NCI-H69 (cell line): Measurements from ENCODE around the gene ARHGAP29.
"Not testable (repeated sequence)": the region's sequence is repeated elsewhere in the genome, so short reads cannot be mapped to it uniquely, and the experiment has no call there.

Experiments
- DNase-seq: peaks from one replicate; lab custom pipeline; 2025; lab: John Stamatoyannopoulos, UW

Gene ARHGAP29

GRCh38 chr1:94180650-94181049 is 56.7 kb downstream of the ARHGAP29 start:
- DNase-seq = no peak

DNA sequence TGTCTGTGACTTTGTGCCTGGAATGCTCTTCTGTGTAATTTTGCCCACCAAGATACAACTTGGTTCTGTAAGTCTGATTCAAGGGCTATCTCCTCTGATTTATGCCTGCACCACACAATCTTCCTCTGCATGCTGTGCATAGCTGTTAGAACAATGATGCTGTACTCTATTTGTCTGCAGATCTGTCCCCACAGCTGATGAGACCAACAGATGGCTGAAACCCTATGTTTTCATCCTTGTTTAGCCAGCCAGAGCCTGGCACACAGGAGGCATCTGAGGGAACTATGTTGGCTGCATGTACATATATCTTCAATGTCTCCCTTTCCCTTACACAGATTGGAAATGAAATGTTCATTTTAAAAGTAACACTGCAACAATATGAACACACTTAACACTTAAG is 58.5 kb downstream of the ARHGAP29 start:
- DNase-seq = no peak

GRCh38 chr1:94169126-94169525 is 68.3 kb downstream of the ARHGAP29 start:
- no peak for DNase-seq

- no peak for DNase-seq
Observed at GRCh38 chr1:94165843-94166242, 71.5 kb downstream of the ARHGAP29 start.

DNA sequence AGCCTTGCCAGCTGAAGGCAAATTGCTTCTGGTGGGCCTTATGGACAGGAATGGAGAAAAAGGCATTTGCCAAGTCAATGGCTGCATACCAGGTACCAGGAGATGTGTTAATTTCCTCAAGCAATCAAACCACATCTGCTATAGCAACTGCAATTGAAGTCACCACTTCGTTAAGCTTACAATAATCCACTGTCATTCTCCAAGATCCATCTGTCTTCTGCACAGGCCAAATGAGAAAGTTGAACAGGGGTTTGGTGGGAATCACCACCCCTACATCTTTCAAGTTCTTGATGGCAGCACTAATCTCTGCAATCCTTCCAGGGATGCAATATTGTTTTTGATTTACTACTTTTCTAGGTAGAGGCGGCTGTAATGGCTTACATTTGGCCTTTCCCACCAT is 72.5 kb downstream of the ARHGAP29 start:
- DNase-seq = not testable (repeated sequence)

- DNase-seq = not testable (repeated sequence)
Observed at GRCh38 chr1:94164121-94164520, 73.3 kb downstream of the ARHGAP29 start.

- not testable (repeated sequence) for DNase-seq
Observed at GRCh38 chr1:94163249-94163648, 74.1 kb downstream of the ARHGAP29 start.

GRCh38 chr1:94160811-94161210 is 76.6 kb downstream of the ARHGAP29 start:
- DNase-seq = no peak

DNA sequence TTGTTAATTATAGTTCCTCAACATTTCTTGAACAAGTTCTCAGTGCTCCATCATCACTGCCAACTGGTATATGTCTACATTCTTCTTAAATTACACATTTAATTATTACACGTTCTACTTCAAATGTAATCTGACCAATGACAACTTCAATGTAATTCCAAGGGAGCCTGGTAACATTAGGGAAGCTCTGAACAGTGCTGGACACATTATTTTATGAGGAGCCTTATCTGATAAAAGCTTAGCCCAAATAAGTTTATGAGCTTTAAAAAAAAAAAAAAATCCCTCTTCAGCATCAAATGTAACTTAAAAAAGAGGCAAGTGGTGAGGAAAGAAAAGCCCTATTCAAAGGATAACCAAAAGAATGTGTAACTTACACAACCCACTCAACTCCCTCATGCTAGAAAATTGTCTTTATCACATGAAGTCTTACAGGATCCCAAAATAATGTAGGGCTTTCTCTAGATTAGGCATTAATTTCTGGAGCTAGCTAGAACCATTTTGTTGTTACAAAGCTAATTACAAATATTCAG is 81.2 kb downstream of the ARHGAP29 start:
- DNase-seq = no peak

DNA sequence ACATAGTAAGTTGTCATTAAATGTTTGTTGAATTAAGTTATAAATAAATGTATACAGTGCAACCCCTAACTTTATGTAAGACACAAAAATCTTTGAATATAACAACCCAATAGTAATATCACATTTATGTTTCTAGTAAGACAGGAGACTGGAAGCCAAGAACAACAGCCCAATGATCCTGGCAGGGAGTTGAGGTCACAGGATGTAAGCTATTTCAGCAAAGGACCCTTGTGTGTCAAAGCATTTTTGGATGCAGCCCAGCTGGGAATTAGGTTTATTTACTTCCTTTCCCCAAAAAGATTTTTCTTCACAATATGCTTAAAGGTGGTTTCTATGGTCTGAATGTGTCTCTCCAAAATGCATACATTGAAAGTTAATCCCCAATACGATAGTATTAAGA is 82.4 kb downstream of the ARHGAP29 start:
- no peak for DNase-seq

DNA sequence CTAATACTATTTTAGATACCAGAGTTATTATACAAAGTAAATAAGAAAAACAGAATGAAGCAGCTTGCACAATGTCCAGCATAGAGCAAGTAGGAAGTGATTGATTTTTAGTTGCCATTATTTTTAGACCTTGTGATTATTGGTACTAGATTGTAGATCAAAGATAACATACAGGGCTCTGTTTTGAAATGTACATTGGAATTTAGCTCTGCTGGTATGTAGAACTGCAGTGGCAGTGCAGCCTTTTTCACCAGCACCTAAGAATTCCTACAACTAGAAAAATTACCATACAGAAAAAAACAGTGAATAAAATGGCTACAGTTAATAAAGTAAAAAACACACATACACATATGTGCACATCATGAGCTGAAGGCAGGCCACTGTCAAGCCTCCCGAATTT is 84.3 kb downstream of the ARHGAP29 start:
- no peak for DNase-seq

- DNase-seq = not testable (repeated sequence)
Observed at GRCh38 chr1:94149166-94149565, 88.2 kb downstream of the ARHGAP29 start.

- no peak for DNase-seq
Observed at GRCh38 chr1:94146273-94146672, 91.1 kb downstream of the ARHGAP29 start.

GRCh38 chr1:94144836-94145235 is 92.5 kb downstream of the ARHGAP29 start:
- no peak for DNase-seq

DNA sequence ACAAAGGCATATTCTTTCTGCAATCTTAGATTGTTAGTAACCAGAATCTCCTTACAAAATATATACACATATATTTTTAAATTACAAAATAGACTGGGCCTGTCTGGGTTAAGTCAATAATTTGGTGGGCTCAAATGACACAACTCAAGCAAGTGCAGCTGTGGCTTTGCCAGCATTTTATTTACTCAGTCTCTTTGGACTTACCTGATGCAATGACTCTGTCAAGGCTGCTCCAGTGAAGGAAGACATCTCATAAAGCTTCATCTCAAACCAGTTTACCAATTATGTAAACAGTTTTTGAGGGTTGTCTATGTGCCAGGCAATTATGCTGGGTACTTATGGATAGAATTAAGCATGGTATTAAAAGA is 93.6 kb downstream of the ARHGAP29 start:
- peak; percentile 4 for DNase-seq

DNA sequence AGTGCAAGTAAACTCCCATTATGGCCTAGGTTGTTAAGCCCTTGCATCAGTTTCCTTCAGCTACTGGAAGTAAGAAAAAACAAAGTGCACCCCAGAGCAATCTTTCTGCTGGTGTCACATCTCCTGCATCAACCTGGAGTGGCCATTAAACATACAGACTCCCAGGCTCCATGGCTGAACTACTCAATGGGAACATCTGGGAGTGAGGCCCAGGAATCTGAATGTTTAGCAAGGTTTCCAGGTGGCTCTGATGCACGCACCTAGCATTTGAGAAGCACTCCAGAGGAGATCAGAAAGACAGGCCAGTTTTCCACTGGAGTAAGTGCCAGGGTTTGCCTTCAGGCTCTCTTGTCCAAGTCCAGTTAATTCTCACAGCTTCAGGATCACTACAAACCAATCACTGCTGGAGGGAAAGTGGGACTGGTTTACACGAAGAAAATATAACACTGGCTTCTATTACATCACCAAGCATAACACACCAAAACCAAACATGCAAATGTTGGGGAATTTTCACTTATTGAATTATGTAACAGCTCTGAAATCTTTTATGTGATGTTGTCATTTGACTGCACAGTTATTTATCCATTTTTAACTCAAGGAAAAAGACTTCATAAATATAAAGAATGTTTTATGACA is 94.1 kb downstream of the ARHGAP29 start:
- DNase-seq = no peak

- DNase-seq = no peak
Observed at GRCh38 chr1:94142583-94142982, 94.8 kb downstream of the ARHGAP29 start.

GRCh38 chr1:94142022-94142421 is 95.4 kb downstream of the ARHGAP29 start:
- DNase-seq = no peak

DNA sequence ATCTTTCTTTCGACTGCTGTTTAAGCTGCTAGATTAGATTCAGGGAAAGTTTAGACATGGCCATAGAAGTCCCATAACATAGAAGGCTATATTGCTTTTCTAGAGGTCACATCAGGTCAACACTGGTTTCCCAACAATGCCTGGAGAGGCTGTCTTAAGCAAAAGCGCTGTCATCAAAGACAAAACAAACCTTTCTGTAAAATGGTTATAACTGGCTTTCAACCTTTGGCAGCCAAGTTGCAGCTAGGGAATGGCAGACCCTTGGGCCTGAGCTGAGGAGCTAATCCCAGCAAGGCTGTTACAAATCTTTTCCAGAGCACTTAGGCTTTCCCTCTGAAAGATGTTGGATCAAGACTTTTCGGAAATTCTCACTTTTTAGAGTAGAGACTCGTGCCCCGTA is 105.3 kb downstream of the ARHGAP29 start:
- no peak for DNase-seq

DNA sequence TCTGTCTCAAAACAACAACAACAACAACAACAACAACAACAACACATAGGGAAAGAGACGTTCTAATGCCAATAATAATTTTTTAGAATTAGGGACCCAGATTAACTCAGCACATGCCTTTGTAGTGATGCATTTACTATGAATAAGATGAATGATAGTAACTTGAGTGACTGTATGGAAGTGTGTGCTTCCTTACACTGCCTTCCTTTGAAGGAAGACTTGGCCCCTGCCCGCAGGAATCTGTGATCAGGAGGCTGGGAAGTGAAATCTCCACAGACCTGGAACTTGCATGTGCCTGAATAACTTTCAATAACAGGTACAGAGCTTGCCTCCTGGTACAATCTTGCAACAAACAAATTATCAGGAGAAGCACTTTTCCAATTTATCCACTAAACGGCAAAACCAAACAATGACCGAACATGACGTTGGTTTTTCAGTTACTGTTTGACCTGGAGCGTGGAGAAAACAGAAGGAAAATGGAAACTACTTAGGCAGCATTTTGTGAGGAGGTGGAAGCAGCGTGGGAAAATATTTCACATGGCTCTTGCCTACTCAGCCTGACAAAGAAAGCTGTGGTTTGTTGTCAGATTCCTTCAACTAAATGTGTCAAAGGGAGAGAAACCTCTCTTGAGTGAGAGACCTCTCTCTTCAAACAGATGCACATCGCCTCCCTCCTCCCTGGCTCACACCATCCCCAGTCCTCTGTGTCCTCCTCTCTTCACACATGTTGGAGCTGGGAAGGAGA is 106.4 kb downstream of the ARHGAP29 start:
- DNase-seq = no peak

DNA sequence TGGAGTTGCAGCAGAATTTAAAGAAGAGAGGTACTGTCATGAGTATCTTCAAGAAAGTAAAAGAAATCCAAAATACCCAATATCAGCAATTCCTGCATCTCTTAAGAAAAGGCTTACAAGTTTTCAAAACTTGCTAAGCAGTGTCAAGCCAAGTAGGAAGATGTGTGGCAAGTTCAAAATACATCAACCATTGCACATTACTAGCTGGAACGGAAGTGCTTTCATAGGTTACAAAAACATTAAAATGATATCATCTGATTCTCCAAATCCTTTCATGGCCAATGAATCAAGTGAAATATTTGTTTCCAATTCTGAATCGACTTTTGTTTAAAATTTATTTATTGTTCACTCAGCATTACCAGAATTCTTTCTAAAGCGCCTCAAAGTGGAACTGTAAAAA is 110.7 kb downstream of the ARHGAP29 start:
- no peak for DNase-seq

GRCh38 chr1:94125551-94126514 is 111.6 kb downstream of the ARHGAP29 start:
- no peak for DNase-seq
